ENCODE measurements around the gene NRG2. TPM values are rescaled to one million over a fixed set of nuclear protein-coding genes. Genes with fewer than 3 reads are reported as not detected.

The NRG2 gene
- total RNA-seq, 1 donor from 2014 or later, result under 0.01 TPM

DNA sequence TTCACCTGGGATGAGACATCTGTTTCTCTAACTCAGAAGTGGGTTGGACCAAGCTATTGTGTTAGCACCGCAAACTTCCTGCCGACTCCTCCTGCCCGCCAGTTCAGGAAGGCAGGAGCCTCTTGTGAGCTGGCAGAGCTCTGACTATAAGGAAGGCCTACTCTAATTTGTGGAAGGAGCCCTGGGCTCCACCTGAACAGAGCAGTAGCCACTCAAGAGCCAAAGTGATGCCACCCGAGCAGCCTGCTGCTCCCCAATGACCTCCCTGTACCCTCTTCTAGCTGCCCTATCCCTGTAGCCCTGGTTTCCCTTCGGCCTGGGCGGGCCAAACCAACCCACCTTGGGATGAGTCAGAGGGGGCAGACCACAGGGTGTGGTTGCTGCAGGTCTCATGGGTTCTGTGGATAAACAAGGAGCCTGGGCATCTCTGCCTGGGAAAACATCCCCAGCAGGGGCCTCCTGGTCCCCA, 165.9 kb downstream of the NRG2 start:
- TF ChIP-seq, protein P1, sequence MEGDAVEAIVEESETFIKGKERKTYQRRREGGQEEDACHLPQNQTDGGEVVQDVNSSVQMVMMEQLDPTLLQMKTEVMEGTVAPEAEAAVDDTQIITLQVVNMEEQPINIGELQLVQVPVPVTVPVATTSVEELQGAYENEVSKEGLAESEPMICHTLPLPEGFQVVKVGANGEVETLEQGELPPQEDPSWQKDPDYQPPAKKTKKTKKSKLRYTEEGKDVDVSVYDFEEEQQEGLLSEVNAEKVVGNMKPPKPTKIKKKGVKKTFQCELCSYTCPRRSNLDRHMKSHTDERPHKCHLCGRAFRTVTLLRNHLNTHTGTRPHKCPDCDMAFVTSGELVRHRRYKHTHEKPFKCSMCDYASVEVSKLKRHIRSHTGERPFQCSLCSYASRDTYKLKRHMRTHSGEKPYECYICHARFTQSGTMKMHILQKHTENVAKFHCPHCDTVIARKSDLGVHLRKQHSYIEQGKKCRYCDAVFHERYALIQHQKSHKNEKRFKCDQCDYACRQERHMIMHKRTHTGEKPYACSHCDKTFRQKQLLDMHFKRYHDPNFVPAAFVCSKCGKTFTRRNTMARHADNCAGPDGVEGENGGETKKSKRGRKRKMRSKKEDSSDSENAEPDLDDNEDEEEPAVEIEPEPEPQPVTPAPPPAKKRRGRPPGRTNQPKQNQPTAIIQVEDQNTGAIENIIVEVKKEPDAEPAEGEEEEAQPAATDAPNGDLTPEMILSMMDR (IDR thresholded peaks at IDR 0.05; ENCODE audit: insufficient read depth, low read length, severe bottlenecking), result no peak
- DNase-seq (ENCODE audit: low read depth), result peak; percentile 93

DNA sequence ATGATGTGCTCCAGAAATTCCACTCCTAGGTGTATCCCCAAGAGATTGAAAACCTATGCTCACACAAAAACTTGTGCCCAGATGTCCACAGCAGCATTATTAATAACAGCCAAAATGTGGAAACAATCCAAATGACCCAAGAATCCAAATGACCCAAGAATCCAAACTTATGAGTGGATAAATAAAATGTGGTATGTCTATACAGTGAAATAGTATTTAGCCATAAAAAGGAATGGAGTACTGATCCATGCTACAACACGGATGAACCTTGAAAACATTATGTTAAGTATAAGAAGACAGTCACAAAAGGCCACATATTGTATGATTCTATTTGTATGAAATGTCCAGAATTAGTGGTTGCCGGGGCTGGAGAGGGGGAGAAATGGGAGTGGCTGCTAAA, 167.1 kb downstream of the NRG2 start:
- Histone ChIP-seq H3K4me3 (ENCODE audit: low read depth, low read length) (no peak overlapping the region), H3K27me3 (ENCODE audit: control insufficient read depth, insufficient read depth, low read length) (no peaks in the 10 kb centered on the region), H3K36me3 (ENCODE audit: control insufficient read depth, insufficient read depth, low read length) (no peaks in the 10 kb centered on the region)
- no peak for FAIRE-seq
- TF ChIP-seq, protein P1 (IDR thresholded peaks at IDR 0.05; ENCODE audit: insufficient read depth, low read length, severe bottlenecking), result no peak
- DNase-seq (ENCODE audit: low read depth), result no peak

More for the DNA sequence above, 165.9 kb downstream of the NRG2 start:
- Histone ChIP-seq H3K4me3 (ENCODE audit: low read depth, low read length) (no peak overlapping the region), H3K27me3 (ENCODE audit: control insufficient read depth, insufficient read depth, low read length) (no peaks in the 10 kb centered on the region), H3K36me3 (ENCODE audit: control insufficient read depth, insufficient read depth, low read length) (no peaks in the 10 kb centered on the region)
- no peak for FAIRE-seq

DNA sequence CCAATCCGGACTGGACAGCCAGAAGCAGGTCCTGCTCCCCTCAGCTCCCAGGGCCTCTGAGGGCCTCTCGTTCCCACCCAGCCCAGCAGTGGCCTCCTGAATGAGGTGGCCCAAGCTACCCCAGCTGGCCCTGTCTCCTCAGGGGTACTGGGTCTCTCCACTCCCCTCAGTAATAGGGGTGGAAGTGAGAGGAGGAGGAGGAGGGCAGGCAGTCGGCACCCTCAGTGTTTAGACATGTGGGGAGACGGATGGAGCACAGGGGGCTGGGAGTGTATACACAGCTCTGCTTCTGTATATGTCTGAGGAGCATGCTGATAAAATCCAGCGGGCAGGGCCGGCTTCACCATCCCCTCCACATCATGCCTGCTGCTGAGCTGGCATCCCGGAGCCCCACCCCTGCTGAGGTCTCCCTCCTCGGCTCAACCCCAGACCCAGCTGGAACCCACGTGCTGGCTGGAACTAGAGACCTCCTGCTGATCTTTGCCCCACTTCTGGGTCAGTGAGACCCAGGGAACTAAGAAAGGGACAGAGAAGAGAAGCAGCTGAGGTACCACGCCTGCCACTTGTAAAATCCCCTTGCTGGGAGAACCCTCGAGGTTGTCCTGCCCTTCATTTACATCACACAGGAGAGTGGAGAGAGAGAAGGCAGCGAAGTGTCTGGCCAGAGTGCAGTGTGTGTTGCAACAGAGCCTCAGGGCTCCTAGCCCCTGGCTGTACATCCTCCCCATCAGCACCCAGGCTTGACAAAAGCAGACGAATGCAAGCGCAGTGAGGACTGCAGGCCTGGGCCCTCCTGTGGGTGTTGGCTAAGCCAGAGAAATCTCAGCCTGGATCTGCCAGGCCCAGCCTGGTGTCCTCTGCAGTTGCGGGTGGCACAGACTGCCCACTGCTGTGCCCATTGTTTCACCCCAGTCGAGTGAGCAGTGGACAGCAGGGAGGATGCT, 170.0 kb downstream of the NRG2 start:
- TF ChIP-seq, protein P1 (IDR thresholded peaks at IDR 0.05; ENCODE audit: insufficient read depth, low read length, severe bottlenecking), result no peak
- Histone ChIP-seq H3K36me3 (ENCODE audit: control insufficient read depth, insufficient read depth, low read length) (no peaks in the 10 kb centered on the region), H3K4me3 (ENCODE audit: low read depth, low read length) (no peak overlapping the region), H3K27me3 (ENCODE audit: control insufficient read depth, insufficient read depth, low read length) (no peaks in the 10 kb centered on the region)
- DNase-seq (ENCODE audit: low read depth) (no peak), FAIRE-seq (no peak)

DNA sequence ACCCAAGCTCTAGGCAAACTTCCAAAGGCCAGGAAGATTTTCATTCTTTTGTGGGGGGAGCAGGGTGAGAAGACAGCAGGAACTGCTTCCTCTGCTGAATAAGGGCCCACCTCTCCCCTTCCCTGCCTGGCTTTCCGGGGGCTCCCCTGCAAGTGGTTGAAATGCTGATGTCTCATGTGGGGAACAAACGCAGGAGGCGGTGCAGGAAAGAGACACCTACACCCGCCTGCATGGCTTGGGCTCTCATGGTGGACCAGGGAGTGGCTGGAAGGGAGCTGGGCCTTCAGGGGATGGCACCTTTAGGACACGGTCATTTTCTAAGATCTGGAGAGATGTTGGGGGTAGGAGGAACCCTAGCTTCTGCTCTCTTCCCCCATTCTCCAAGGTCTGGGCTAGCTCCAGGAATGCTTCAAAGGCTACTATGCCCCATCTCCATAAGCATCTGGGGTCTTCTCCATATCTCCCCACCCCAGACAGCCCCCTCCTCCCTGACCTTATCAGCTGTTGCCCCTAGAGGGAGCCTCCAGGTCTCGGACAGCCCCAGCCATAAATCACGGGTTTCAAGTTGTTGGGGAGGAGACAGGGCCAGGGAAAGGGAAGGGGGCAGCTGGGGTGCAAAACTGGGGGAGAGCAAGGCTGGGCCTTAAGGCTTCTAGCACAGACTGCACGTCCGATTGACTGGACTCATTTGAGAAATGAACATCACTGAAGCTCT, 170.9 kb downstream of the NRG2 start:
- H3K27me3 ChIP-seq (ENCODE audit: control insufficient read depth, insufficient read depth, low read length), result no peaks in the 10 kb centered on the region
- TF ChIP-seq, protein P1 (IDR thresholded peaks at IDR 0.05; ENCODE audit: insufficient read depth, low read length, severe bottlenecking), result no peak
- DNase-seq (ENCODE audit: low read depth) (no peak), FAIRE-seq (no peak)
- H3K36me3 ChIP-seq (ENCODE audit: control insufficient read depth, insufficient read depth, low read length), result no peaks in the 10 kb centered on the region
- no peak overlapping the region for H3K4me3 ChIP-seq (ENCODE audit: low read depth, low read length)

DNA sequence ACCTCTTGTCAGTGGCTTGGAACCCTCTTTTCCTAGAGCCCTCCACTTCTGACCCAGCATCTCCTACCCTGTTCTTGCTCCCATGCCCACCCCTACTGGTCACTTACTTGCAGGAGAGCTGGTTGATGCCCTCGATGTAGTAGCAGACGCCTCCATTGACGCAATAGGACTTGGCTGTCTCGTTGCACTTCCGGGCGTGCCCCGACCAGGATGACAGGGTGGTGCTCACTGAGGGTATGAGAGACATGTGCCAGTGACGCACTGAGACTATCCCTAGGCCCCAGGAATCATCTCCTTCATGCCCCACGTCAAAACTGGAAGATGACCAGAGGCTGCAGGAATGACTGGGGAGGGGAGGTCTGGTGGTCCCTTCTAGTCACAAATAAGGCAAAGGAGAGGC, 171.5 kb downstream of the NRG2 start:
- TF ChIP-seq, protein P1 (IDR thresholded peaks at IDR 0.05; ENCODE audit: insufficient read depth, low read length, severe bottlenecking), result no peak
- no peak overlapping the region for H3K4me3 ChIP-seq (ENCODE audit: low read depth, low read length)
- H3K36me3 ChIP-seq (ENCODE audit: control insufficient read depth, insufficient read depth, low read length), result no peaks in the 10 kb centered on the region
- FAIRE-seq, result peak; percentile 66
- no peaks in the 10 kb centered on the region for H3K27me3 ChIP-seq (ENCODE audit: control insufficient read depth, insufficient read depth, low read length)
- peak; percentile 25 for DNase-seq (ENCODE audit: low read depth)

Measured in bronchial epithelial cell (primary cell).